Natural killer cell (primary cell): ENCODE results near the gene KLHL21. TPM values are rescaled to one million over a fixed set of nuclear protein-coding genes. Genes with fewer than 3 reads are reported as not detected.

Experiments used
- ATAC-seq, 3 donors: fragments of 150-1000 bp in 2 of 3; fragments of 200-7000 bp in 1 of 3; cut with Tn5 transposase; 1 replicate in 1 of 3; 2 replicates in 2 of 3; pipeline ENCODE4 v1.10.0; 2021; ENCODE audit warnings: mild to moderate bottlenecking in 2 of 3, moderate library complexity in 2 of 3
- DNase-seq, 2 donors: peaks; one replicate each; pipeline versions ENCODE4 v3.0.0 to v3.0.0-alpha.2; 2013 to 2021; ENCODE audit warnings: mixed read lengths in 1 of 2
- H3K27ac ChIP-seq: one replicate; pipeline ENCODE4 v1.5.1; 2013; ENCODE audit warnings: mild to moderate bottlenecking, low read length
- H3K27me3 ChIP-seq: one replicate; pipeline ENCODE4 v1.6.1; 2013; ENCODE audit warnings: low read length; ENCODE audit not compliant: control insufficient read depth, insufficient read depth
- H3K36me3 ChIP-seq: one replicate; pipeline ENCODE4 v1.6.1; 2013; ENCODE audit warnings: low read length; ENCODE audit not compliant: control insufficient read depth, insufficient read depth
- H3K4me1 ChIP-seq: one replicate; pipeline ENCODE4 v1.6.1; 2013; ENCODE audit warnings: low read length; ENCODE audit not compliant: control insufficient read depth, insufficient read depth
- H3K4me3 ChIP-seq: one replicate; pipeline ENCODE4 v1.5.1; 2013; ENCODE audit warnings: low read length
- H3K9me3 ChIP-seq: one replicate; pipeline ENCODE4 v1.6.1; 2013; ENCODE audit warnings: low read length; ENCODE audit not compliant: control insufficient read depth, insufficient read depth
- H3K27ac Mint-ChIP-seq, 2 donors: one replicate each; pipeline ENCODE4 v1.8.0; 2022; ENCODE audit warnings: mild to moderate bottlenecking in 2 of 2, mixed read lengths in 2 of 2, moderate library complexity in 1 of 2
- H3K27me3 Mint-ChIP-seq, 2 donors: one replicate each; pipeline ENCODE4 v1.8.0; 2022; ENCODE audit warnings: low read depth in 2 of 2, mixed read lengths in 2 of 2
- H3K36me3 Mint-ChIP-seq: one replicate; pipeline ENCODE4 v1.8.0; 2022; ENCODE audit warnings: mixed read lengths
- H3K4me1 Mint-ChIP-seq, 2 donors: one replicate each; pipeline ENCODE4 v1.8.0; 2022; ENCODE audit warnings: mixed read lengths in 2 of 2
- H3K4me3 Mint-ChIP-seq: one replicate; pipeline ENCODE4 v1.8.0; 2022; ENCODE audit warnings: mild to moderate bottlenecking, moderate library complexity, mixed read lengths
- H3K9me3 Mint-ChIP-seq, 2 donors: one replicate each; pipeline ENCODE4 v1.8.0; 2022; ENCODE audit warnings: mixed read lengths in 2 of 2
- WGBS: methylation state at CpG from one replicate; pipeline ENCODE4 v1.1.7; 2013; ENCODE audit warnings: missing lambda C conversion rate; ENCODE audit not compliant: insufficient coverage; 5-methylcytosine and 5-hydroxymethylcytosine counted together
- intact Hi-C: fragments of 100-400 bp; cut with micrococcal nuclease; formaldehyde crosslinking; loops from one replicate; pipeline ENCODE4 v1.14.2; 2022
- total RNA-seq, 4 donors: library from RNA; stranded (reverse); fragments of 120-200 nt in 1 of 4; gene quantifications; one replicate each; pipeline versions ENCODE4 v1.2.3 to v1.2.4, GENCODE V29; 2013 to 2022
- TF ChIP-seq, protein P1 (sequence below): fragments of 200-600 bp; IDR thresholded peaks from one replicate; pipeline ENCODE4 v1.8.0; 2022; ENCODE audit warnings: antibody characterized with exemption

The KLHL21 gene
- total RNA-seq, 3 donors from 2014 or later (not counting 1 experiment from before 2014, with no cell fraction given): 23.5 to 37.8 (median 28.9) TPM

DNA sequence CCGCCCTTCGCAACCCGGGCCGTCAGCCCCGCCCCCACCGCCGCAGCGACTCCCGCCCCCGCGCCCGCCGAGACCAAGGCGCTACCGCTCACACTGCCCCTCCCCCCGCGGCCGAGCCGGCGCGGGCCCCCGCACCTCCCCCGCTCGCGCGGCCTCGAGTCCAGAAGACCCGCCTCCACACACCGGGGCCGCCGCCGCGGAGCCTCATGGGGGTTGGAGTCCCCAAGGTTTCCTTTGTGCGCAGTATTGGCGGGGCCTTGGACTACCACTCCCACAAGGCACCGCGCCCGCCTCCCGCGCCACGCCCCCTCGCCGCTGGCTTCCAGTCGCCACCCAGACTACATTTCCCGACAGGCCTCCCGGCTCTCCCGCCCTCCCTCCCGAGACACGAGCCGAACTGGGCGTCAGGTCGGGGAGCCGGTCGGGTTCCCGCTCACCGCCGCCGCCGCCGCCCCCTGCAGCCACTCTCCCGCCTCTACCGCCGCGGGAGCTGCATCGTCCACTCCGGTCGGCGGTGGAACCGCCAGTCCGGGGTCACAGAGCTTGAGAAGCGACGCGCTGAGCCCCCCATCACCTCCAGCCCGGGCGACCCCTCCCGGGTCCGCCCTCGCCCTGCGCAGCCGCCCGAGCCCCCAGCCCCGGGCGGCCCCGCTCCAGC, 10.8 kb upstream of the KLHL21 start, which contains the start of gene PHF13:
Gene PHF13 (plus strand): TSS at position 371 of the 658 bp plus-strand sequence. CDS start 336 bp downstream, outside the sequence.
- WGBS: under 1% methylated on average over 84 of the region's 84 CpGs
- Histone ChIP-seq H3K9me3 (no peaks in the 10 kb centered on the region), H3K27me3 (no peaks in the 10 kb centered on the region), H3K4me3 (peak within 1 kb of the TSS; percentile 64), H3K4me1 (peaks cover 17% of the 10 kb centered on the region), H3K36me3 (no peaks in the 10 kb centered on the region), H3K27ac (peak within 1 kb of the TSS; percentile 61)
- DNase-seq (peak; percentile 98 to 99), ATAC-seq (peak; percentile 94 to 100 (median 96))
- H3K27me3 Mint-ChIP-seq: no peaks in the 10 kb centered on the region
- intact Hi-C loops: loop anchor here (1.0 kb wide), 1 partner anchor 10 kb away; no protein-coding TSS in a partner anchor
- H3K4me1 Mint-ChIP-seq: peaks cover 7 to 14% of the 10 kb centered on the region in 2 donors
- H3K27ac Mint-ChIP-seq: peak within 1 kb of the TSS; percentile 85 to 88
- no peaks in the 10 kb centered on the region for H3K9me3 Mint-ChIP-seq
- H3K4me3 Mint-ChIP-seq: peak within 1 kb of the TSS; percentile 93
- TF ChIP-seq, protein P1, sequence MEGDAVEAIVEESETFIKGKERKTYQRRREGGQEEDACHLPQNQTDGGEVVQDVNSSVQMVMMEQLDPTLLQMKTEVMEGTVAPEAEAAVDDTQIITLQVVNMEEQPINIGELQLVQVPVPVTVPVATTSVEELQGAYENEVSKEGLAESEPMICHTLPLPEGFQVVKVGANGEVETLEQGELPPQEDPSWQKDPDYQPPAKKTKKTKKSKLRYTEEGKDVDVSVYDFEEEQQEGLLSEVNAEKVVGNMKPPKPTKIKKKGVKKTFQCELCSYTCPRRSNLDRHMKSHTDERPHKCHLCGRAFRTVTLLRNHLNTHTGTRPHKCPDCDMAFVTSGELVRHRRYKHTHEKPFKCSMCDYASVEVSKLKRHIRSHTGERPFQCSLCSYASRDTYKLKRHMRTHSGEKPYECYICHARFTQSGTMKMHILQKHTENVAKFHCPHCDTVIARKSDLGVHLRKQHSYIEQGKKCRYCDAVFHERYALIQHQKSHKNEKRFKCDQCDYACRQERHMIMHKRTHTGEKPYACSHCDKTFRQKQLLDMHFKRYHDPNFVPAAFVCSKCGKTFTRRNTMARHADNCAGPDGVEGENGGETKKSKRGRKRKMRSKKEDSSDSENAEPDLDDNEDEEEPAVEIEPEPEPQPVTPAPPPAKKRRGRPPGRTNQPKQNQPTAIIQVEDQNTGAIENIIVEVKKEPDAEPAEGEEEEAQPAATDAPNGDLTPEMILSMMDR: no peak
- no peaks in the 10 kb centered on the region for H3K36me3 Mint-ChIP-seq

DNA sequence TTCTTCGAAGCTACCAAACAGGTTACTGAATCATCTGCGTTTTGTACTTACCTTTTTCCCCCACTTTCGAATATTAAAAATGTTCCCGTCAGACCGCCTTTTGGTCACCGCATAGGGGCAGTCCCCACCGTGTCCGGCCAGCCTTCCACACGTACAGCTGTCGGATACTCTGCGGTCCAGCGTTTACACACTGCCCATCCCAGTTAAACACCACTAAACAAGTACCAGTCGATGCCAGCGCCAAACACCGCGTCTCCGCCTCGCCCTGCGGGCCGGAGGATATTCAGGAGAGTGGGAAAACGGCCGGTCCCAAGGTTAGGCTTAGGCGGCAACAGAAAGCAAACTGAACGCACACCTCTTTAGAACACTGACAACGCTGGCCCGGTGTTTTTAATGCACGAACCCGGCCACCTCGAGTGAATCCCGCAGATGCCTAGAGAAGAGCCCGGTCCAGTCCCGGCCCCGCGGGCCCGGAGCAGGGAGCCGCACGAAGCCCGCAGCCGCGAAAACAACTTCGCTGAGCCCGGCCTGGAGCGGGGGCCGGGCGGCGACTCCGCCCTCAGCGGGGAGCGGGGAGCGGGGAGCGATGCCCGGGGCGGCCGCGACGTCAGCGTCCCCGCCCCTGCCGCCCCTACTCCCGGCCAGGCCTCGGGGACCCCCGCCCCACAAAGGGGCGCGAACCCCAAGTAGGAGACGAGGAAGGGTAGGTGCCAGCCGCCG, 10.1 kb upstream of the KLHL21 start:
- intact Hi-C loops: loop anchor here (1.0 kb wide), 1 partner anchor 10 kb away; no protein-coding TSS in a partner anchor
- Mint-ChIP-seq H3K4me1 (peaks cover 7 to 14% of the 10 kb centered on the region in 2 donors), H3K4me3 (peak overlapping the region; percentile 93), H3K36me3 (no peaks in the 10 kb centered on the region), H3K27me3 (no peaks in the 10 kb centered on the region), H3K27ac (peak overlapping the region; percentile 85 to 88), H3K9me3 (no peaks in the 10 kb centered on the region)
- no peaks in the 10 kb centered on the region for H3K27me3 ChIP-seq
- ATAC-seq (peak; percentile 30 to 38 (median 34)), DNase-seq (no peak)
- TF ChIP-seq, protein P1: no peak
- H3K9me3 ChIP-seq: no peaks in the 10 kb centered on the region
- peaks cover 17% of the 10 kb centered on the region for H3K4me1 ChIP-seq
- H3K4me3 ChIP-seq: peak overlapping the region; percentile 64
- no peaks in the 10 kb centered on the region for H3K36me3 ChIP-seq
- H3K27ac ChIP-seq: peak overlapping the region; percentile 61
- WGBS: under 1% methylated on average over 67 of the region's 67 CpGs

DNA sequence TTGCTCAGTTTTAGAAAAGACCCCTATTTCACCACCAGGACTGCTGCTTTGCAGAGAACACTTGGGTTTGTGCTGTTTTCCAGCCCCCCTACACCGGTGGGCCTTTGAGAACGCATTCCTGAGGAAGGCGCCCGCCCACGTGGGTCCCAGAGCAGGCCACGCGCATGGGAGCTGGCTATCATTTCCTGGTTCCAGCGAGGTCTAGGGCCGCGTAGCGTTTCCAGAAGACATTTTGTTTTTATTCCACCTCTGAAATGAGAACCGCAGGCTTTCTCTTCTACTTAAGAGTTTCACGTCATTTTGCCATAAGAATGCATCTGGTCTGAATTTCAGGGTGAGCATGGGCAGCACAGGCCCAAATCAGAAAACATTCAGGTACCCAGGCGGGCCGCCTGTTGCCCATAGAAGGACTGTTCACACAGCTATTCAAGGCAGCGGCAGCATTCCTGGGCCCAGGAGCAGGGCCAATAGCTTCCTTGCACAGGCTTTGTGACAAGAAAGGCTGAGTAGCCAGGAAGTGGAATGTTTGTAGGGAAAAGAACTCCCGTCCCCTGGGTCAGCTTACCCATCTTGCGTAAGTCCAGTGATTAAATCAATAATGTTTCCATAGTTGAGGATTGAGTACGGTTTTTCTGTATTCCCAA, 1.4 kb upstream of the KLHL21 start:
- TF ChIP-seq, protein P1: no peak
- no peak for ATAC-seq
- no peaks in the 10 kb centered on the region for H3K36me3 ChIP-seq
- H3K27ac Mint-ChIP-seq: peak overlapping the region; percentile 93 to 99
- no peak for DNase-seq
- H3K4me1 Mint-ChIP-seq: peaks cover 35 to 36% of the 10 kb centered on the region in 2 donors
- H3K4me3 ChIP-seq: peak overlapping the region; percentile 78
- H3K4me1 ChIP-seq: peaks cover 40% of the 10 kb centered on the region
- WGBS: 71% methylated on average over 18 of the region's 19 CpGs
- H3K36me3 Mint-ChIP-seq: no peaks in the 10 kb centered on the region
- intact Hi-C loops: loop anchor here (1.0 to 5.0 kb wide), 3 partner anchors 9 to 577 kb away; partner anchors contain the start of genes CAMTA1 and PHF13
- H3K27ac ChIP-seq: peak overlapping the region; percentile 96
- no peaks in the 10 kb centered on the region for H3K27me3 Mint-ChIP-seq
- H3K27me3 ChIP-seq: no peaks in the 10 kb centered on the region
- H3K4me3 Mint-ChIP-seq: peak overlapping the region; percentile 88
- H3K9me3 Mint-ChIP-seq: no peaks in the 10 kb centered on the region
- no peaks in the 10 kb centered on the region for H3K9me3 ChIP-seq
